ENCODE results near the gene ERICH4.

Gene ERICH4

DNA sequence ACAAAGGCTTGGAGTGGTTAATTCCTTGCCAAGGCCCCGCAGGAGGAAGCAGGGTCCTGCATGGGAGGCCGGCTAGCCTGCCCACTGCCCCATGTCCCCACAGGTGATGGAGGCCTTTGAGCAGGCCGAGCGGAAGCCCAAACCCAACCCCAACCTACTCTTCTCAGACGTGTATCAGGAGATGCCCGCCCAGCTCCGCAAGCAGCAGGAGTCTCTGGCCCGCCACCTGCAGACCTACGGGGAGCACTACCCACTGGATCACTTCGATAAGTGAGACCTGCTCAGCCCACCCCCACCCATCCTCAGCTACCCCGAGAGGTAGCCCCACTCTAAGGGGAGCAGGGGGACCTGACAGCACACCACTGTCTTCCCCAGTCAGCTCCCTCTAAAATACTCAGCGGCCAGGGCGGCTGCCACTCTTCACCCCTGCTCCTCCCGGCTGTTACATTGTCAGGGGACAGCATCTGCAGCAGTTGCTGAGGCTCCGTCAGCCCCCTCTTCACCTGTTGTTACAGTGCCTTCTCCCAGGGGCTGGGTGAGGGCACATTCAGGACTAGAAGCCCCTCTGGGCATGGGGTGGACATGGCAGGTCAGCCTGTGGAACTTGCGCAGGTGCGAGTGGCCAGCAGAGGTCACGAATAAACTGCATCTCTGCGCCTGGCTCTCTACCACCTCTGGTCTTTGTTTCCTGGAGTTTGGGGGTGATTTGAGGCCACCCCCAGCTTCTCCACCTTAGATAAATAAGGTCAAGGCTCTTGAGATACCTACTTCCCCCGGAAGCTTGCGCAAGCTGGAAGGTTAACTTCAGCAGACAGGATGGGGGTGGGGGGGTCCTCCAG lies 18.4 kb upstream of the ERICH4 start:
- Histone ChIP-seq H3K9me3 (no peaks in the 10 kb centered on the region), H3K27me3 (no peaks in the 10 kb centered on the region), H3K4me1 (peaks cover 6% of the 10 kb centered on the region; the same call in 1 of the 2 replicates), H3K36me3 (peaks cover 22% of the 10 kb centered on the region), H3K4me3 (ENCODE audit: low read depth, low read length) (no peak overlapping the region)
- no peak for DNase-seq
- TF ChIP-seq, protein P1, sequence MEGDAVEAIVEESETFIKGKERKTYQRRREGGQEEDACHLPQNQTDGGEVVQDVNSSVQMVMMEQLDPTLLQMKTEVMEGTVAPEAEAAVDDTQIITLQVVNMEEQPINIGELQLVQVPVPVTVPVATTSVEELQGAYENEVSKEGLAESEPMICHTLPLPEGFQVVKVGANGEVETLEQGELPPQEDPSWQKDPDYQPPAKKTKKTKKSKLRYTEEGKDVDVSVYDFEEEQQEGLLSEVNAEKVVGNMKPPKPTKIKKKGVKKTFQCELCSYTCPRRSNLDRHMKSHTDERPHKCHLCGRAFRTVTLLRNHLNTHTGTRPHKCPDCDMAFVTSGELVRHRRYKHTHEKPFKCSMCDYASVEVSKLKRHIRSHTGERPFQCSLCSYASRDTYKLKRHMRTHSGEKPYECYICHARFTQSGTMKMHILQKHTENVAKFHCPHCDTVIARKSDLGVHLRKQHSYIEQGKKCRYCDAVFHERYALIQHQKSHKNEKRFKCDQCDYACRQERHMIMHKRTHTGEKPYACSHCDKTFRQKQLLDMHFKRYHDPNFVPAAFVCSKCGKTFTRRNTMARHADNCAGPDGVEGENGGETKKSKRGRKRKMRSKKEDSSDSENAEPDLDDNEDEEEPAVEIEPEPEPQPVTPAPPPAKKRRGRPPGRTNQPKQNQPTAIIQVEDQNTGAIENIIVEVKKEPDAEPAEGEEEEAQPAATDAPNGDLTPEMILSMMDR (IDR thresholded peaks at IDR 0.05; ENCODE audit: low read depth, low read length) = no peak

DNA sequence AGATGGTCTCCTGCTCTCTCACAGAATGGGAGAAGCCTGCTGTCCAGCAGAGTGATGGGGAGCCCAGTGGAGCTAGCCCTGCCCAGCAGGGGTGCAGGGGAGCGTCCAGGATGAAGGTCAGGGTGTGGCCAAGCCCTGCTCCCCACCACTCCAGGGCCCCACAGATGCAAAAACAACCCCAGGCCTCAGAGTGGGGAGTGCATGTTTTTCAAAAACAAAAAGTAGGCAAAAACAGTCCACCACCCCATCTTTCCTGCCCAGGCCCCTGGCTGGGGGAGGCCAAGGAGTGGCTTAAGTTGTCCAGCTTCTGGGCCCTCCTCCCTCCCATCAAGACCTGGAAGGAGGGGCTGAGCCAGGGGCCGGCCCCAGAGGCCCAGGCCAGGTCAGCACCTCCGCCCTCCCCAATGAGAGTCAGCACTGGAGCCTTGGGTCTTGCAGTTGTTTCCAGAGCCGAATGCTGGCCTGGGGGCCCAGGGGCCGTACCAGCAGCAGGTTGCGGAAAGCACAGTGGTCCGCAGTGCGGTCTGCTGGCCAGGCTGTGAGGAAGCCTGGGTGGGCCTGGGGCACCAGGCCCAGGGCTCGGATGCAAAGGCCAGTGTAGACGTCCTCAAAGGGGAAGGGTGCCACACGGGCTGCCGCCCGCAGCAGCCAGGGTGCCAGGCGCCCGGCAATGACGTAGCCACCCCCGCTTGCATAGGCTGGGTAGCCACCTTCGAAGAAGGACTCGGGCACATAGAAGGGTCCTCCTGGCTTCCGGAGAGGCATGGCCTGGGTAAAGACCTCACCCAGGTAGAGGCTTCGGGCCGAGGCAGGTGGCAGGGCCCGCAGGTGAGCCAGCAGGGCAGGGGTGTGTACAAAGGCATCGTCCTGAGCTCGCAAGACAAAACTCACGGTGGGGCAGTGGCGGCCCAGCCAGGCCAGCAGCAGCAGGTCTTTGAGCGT lies 17.5 kb upstream of the ERICH4 start:
- H3K36me3 ChIP-seq = peaks cover 15% of the 10 kb centered on the region
- no peaks in the 10 kb centered on the region for H3K27me3 ChIP-seq
- H3K4me3 ChIP-seq (ENCODE audit: low read depth, low read length) = no peak overlapping the region
- H3K9me3 ChIP-seq = no peaks in the 10 kb centered on the region
- H3K4me1 ChIP-seq = peaks cover 6% of the 10 kb centered on the region; the same call in 1 of the 2 replicates
- no peak for DNase-seq
- TF ChIP-seq, protein P1 (IDR thresholded peaks at IDR 0.05; ENCODE audit: low read depth, low read length) = no peak

DNA sequence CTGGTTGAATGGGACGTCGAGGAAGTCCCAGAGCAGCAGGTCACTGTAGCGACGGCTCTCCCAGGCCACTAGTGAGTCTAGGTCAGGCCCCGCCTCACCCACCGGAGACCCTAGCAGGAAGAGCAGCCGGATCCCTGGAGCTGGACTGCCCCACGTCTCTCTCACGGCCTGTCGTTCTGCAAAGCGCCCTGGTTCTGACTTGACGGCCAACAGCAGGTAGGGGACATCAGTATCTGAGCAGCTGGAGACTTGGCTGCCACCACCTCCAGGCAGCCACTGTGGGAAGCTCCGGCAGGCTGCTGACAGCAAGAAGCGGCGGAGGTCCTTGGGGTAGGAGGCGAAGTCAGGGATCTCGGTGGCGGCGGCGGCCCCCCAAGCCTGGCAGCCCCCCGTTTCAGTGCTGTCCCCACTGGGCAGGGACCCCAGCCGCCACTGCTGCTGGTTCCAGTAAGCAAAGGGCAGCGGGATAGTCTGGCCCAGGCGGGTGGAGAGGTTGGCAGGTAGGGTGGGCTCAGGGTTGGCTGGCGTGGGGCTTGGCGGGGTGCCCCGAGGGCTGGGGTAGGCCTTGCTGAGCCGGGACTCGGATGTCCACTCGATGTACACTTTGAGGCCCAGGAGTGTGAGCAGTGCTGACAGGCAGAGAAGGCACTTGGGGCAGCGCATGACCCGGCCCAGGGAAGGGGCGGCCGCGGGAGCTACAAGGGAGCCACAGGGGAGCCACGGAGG lies 16.7 kb upstream of the ERICH4 start:
- H3K36me3 ChIP-seq = peaks cover 16% of the 10 kb centered on the region
- H3K4me1 ChIP-seq = peaks cover 6% of the 10 kb centered on the region; the same call in 1 of the 2 replicates
- DNase-seq = no peak
- H3K9me3 ChIP-seq = no peaks in the 10 kb centered on the region
- H3K4me3 ChIP-seq (ENCODE audit: low read depth, low read length) = no peak overlapping the region
- H3K27me3 ChIP-seq = no peaks in the 10 kb centered on the region
- TF ChIP-seq, protein P1 (IDR thresholded peaks at IDR 0.05; ENCODE audit: low read depth, low read length) = no peak

DNA sequence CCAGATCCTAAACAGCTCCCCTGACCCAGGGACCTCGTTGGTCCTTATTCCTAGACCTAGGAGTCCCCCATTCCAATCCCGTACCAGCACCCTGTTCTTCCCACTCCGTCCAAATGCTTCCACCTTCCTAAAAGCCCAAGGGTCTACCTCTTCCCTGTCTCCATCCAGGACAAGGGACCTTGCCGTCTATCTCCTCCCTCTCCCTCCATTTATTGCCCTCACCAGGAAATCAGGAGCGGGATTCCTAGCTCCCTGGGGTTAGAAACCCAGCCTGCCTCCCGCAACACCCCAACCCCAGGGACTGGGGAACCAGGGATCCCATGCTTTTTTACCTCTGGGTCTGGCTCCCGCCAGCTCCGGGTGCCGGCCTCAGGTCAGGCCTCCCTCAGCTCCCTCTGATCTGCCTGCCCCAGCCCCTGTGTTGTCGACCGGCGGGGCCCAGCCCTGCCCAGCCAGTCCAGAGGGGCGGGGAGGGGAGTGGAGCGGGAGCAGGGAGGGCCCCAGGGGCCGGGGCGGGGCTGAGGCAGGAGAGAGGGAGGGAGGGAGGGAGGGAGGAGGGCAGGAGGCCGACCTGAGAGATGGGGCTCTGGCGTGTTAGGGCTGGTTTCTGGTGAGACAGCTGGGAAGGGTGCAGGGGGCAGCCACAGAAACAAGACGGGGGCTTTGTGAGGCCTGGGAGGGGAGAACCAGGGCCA lies 15.9 kb upstream of the ERICH4 start, which contains the start of gene B3GNT8:
Gene B3GNT8, minus strand, starts transcription at position 423 of the 695 bp plus-strand sequence. CDS start 596 bp downstream, outside the sequence.
- Histone ChIP-seq H3K4me1 (peaks cover 6% of the 10 kb centered on the region; the same call in 1 of the 2 replicates), H3K9me3 (no peaks in the 10 kb centered on the region), H3K27me3 (no peaks in the 10 kb centered on the region), H3K36me3 (peaks cover 24% of the 10 kb centered on the region), H3K4me3 (ENCODE audit: low read depth, low read length) (peak within 1 kb of the TSS; percentile 61)
- DNase-seq = peak; percentile 94
- TF ChIP-seq, protein P1 (IDR thresholded peaks at IDR 0.05; ENCODE audit: low read depth, low read length) = no peak

DNA sequence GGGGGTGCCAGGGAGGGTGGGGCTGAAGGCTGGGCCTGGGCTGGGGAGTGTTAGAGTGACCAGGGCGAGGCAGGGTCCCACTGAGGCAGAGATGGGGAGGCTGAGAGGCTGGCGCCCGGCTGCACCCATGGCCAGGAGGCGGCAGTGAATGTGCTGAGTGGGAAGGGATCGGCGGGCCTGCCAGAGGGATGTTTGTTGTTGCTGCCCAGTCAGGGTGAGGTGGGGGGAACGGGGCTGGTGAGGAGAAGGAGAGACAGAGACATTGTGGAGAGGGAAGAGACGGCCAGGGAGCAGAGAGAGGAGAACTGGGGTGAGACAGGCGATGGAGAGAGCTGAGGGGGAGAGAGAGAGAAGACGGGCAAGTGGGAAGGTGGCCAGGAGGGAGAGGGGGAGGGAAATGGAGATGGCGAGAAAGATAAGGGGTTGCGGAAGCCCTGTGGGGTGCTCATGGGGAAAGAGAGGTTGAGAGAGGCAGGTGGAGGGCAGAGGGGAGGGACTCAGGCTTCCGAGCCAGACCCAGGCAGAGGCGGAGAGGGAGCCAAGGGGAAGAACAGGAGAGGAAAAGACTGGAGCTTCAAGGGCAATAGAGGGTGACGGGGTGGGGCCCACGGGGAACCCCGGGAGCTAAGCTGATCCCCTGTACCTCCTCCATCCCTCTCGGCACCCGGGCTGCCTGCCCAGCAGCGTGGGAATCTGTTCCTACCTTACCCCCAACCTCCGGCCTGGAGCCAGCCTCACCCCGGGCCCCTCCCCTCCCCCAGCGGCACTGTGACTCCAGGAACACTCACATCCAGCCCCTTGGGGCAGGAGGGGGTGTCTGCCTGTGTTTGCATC lies 15.1 kb upstream of the ERICH4 start:
- peak; percentile 66 for DNase-seq
- H3K27me3 ChIP-seq = no peaks in the 10 kb centered on the region
- peaks cover 25% of the 10 kb centered on the region for H3K36me3 ChIP-seq
- TF ChIP-seq, protein P1 (IDR thresholded peaks at IDR 0.05; ENCODE audit: low read depth, low read length) = no peak
- H3K4me1 ChIP-seq = peaks cover 6% of the 10 kb centered on the region; the same call in 1 of the 2 replicates
- peak overlapping the region; percentile 61 for H3K4me3 ChIP-seq (ENCODE audit: low read depth, low read length)
- H3K9me3 ChIP-seq = no peaks in the 10 kb centered on the region

Data from BE2C (cell line).